BLaER1 (cell line): ENCODE results near the gene NDOR1.

ENCODE experiments used
- H3K27ac ChIP-seq: shearing (Covaris generic); formaldehyde crosslinking; 2 replicates; pipeline ENCODE4 v1.8.1; 2022
- H3K27me3 ChIP-seq: shearing (Covaris generic); formaldehyde crosslinking; 2 replicates; pipeline ENCODE4 v1.8.1; 2022
- H3K36me3 ChIP-seq: shearing (Covaris generic); formaldehyde crosslinking; 2 replicates; pipeline ENCODE4 v1.8.1; 2022
- H3K4me1 ChIP-seq: shearing (Covaris generic); formaldehyde crosslinking; 2 replicates; pipeline ENCODE4 v1.8.1; 2022
- H3K4me2 ChIP-seq: shearing (Covaris generic); formaldehyde crosslinking; 2 replicates; pipeline ENCODE4 v1.8.1; 2022
- H3K4me3 ChIP-seq: shearing (Covaris generic); formaldehyde crosslinking; 2 replicates; pipeline ENCODE4 v1.8.1; 2022
- H3K9ac ChIP-seq: shearing (Covaris generic); formaldehyde crosslinking; 2 replicates; pipeline ENCODE4 v1.8.1; 2022
- H3K9me3 ChIP-seq: shearing (Covaris generic); formaldehyde crosslinking; 2 replicates; pipeline ENCODE4 v1.8.1; 2022
- H4K20me1 ChIP-seq: shearing (Covaris generic); formaldehyde crosslinking; 2 replicates; pipeline ENCODE4 v1.8.1; 2022
- Cebpa-rat ChIP-seq: shearing (Covaris generic); IDR thresholded peaks from 2 replicates; pipeline ENCODE4 v1.8.1; 2022

The NDOR1 gene

DNA sequence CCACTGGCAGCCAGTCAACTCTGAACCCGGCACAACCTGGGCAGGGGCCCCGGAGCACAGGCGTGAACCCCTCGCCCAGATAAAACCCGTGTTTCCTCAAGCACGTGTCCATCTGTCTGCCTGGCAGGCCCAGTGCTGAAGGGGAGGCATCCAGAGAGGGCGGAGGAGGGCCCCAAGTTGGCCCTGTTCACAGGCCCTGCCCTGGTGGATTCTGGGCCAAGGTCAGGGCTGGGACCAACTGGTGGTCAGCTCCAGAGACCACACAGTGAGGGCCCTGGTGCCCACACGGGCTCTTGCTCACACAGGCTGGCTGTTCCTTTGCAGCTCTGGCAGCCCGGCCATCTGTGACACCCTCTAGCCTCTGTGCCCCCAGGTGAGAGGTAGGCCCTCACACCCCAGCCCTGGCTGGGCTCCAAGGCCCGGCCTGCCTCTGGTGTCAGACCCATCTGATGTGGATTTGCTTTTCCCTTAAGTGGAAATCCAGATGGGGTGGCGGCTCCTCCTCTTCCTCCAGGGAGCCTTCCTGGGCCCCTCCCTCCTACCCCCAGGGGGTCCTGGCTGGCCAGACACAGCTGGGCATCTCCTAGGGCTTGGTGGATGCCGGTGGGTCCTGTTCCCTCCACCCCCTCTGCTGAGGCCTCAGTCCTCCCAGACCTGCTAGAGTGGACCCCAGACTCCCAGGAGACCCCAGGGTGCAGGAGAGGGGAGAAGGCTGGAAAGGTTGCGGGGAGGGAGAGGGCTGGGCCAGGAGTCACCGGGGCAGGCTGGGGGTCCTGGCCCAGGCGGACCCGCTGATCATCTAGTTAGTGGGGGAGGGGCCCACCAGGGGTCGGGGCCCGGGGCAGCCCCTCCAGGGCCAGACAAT lies 45.1 kb downstream of the NDOR1 start:
- no peaks in the 10 kb centered on the region for H3K9me3 ChIP-seq
- H3K36me3 ChIP-seq, result no peaks in the 10 kb centered on the region
- peaks cover 7% of the 10 kb centered on the region for H4K20me1 ChIP-seq
- no peaks in the 10 kb centered on the region for H3K27me3 ChIP-seq
- H3K9ac ChIP-seq, result no peak overlapping the region
- no peak for TF ChIP-seq Cebpa-rat
- peaks cover 56% of the 10 kb centered on the region for H3K4me1 ChIP-seq
- H3K27ac ChIP-seq, result 0 out of 2 replicates have a peak overlapping the region, but pooled peaks have one; percentile 16
- peak overlapping the region; percentile 23; the same call in 1 of the 2 replicates for H3K4me2 ChIP-seq
- no peak overlapping the region for H3K4me3 ChIP-seq

DNA sequence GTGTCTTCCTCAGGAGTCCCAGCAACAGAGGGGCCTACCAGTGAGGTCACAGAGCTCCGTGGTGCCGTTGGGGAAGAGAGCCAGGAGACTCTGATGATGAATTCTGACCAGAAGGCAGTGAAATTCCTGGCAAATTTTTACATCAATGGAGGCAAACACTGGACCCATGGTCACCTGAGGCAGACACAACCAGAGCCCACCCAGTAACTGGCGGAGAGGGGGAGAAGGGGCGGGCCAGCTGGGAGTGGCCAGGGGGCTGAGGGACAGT lies 45.6 kb downstream of the NDOR1 start, which contains the start of gene STPG3:
Gene STPG3, plus strand, starts transcription at position 93 of the 268 bp plus-strand sequence. Its CDS starts 1 bp downstream, at position 94.
- Histone ChIP-seq H3K4me1 (peaks cover 54% of the 10 kb centered on the region), H4K20me1 (peaks cover 8% of the 10 kb centered on the region), H3K4me2 (peak within 1 kb of the TSS; percentile 23; the same call in 1 of the 2 replicates), H3K27me3 (no peaks in the 10 kb centered on the region), H3K4me3 (no peak within 1 kb of the TSS), H3K9me3 (no peaks in the 10 kb centered on the region), H3K9ac (no peak within 1 kb of the TSS), H3K27ac (peak within 1 kb of the TSS; percentile 16; the same call in 1 of the 2 replicates), H3K36me3 (peaks cover 1% of the 10 kb centered on the region; the same call in 1 of the 2 replicates)
- TF ChIP-seq Cebpa-rat, result no peak

DNA sequence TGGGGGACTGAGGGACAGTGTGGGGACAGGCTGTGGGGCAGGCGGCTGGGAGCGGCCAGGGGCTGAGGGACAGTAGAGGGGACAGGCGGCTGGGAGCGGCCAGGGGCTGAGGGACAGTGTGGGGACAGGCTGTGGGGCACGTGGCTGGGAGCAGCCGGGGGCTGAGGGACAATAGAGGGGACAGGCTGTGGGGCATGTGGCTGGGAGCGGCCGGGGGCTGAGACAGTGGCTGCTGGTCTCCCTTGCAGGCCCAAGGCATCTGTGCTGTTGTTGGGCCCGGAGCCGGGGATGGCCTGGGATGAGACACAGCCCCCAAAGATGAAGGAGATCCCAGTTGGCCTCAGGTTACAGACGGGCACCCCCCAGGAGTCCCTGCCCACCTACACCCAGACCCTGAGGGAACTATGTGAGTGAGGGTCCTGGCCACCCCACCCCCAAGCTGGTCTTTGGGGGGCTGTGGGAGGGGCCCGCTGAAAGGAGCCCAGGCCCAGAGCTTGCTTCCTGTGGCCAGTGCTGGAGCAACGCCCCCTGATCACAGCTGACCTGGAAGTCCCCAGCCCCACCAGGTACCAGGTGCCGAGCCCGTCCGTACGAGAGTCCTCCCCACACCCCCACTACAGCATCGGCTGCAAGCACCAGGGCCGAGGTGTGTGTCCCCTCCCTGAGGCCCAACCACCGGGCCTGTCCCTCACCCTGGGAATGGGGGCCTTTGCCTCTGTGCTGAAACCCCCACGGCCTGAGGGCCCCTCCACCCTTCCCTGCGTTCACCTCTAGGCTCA lies 46.2 kb downstream of the NDOR1 start:
- no peaks in the 10 kb centered on the region for H3K9me3 ChIP-seq
- H3K27ac ChIP-seq, result no peak overlapping the region; the same call in 1 of the 2 replicates
- no peaks in the 10 kb centered on the region for H3K27me3 ChIP-seq
- peaks cover 13% of the 10 kb centered on the region for H4K20me1 ChIP-seq
- peaks cover 54% of the 10 kb centered on the region for H3K4me1 ChIP-seq
- H3K9ac ChIP-seq, result no peak overlapping the region
- no peak overlapping the region for H3K4me2 ChIP-seq
- H3K36me3 ChIP-seq, result peaks cover 7% of the 10 kb centered on the region
- TF ChIP-seq Cebpa-rat, result no peak
- no peak overlapping the region for H3K4me3 ChIP-seq

DNA sequence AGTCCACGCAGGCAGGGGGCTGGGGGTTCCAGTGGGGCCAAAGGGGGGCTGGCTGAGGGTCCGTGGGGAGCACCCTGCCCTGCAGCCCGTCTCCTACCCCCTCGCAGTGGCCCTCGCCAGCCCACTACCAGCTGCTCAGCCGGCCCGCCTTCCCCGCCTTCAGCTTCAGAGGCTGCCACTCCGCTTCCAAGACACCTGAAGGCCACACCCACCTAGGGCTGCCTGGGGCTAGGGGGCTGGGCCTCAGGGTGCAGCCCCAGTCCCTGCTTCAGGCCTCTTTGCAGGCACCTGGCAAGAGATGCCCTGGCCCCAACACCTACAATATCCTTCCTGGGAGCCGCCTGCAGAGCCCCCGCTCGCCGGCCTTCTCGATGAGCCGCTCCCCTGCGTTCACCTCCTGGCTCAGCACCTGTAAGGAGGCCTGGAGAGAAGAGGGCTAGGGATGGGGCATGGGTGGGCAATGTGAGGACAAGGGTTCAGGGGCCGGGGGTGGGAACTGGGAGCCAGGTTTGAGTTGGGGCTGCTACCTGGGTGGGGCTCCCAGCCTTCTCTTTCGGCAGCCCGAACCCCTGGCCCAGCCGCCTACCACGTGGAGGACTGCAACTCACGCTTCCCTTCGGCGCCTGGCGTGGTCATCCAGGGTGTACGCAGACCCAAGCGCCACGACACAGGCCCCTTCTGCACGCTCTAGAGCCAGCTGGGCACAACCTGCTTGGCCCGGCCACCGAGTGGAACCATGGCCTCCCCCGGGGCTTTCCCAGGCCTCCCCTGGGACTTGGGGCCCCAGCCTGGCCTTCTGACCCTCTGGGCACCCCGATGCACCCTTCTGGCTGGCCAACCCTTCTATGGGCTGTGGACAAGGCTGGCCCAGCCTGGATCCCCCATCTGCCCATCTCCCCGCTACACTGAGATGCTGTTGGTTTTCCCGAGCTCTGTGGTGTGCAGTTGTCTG lies 47.3 kb downstream of the NDOR1 start:
- H3K9ac ChIP-seq, result peak overlapping the region; percentile 34; the same call in 1 of the 2 replicates
- H3K27me3 ChIP-seq, result no peaks in the 10 kb centered on the region
- TF ChIP-seq Cebpa-rat, result no peak
- no peaks in the 10 kb centered on the region for H3K9me3 ChIP-seq
- H3K4me2 ChIP-seq, result peak overlapping the region; percentile 100
- peaks cover 54% of the 10 kb centered on the region for H3K4me1 ChIP-seq
- no peak overlapping the region for H3K27ac ChIP-seq
- peaks cover 14% of the 10 kb centered on the region for H3K36me3 ChIP-seq
- H4K20me1 ChIP-seq, result peaks cover 18% of the 10 kb centered on the region
- H3K4me3 ChIP-seq, result no peak overlapping the region

DNA sequence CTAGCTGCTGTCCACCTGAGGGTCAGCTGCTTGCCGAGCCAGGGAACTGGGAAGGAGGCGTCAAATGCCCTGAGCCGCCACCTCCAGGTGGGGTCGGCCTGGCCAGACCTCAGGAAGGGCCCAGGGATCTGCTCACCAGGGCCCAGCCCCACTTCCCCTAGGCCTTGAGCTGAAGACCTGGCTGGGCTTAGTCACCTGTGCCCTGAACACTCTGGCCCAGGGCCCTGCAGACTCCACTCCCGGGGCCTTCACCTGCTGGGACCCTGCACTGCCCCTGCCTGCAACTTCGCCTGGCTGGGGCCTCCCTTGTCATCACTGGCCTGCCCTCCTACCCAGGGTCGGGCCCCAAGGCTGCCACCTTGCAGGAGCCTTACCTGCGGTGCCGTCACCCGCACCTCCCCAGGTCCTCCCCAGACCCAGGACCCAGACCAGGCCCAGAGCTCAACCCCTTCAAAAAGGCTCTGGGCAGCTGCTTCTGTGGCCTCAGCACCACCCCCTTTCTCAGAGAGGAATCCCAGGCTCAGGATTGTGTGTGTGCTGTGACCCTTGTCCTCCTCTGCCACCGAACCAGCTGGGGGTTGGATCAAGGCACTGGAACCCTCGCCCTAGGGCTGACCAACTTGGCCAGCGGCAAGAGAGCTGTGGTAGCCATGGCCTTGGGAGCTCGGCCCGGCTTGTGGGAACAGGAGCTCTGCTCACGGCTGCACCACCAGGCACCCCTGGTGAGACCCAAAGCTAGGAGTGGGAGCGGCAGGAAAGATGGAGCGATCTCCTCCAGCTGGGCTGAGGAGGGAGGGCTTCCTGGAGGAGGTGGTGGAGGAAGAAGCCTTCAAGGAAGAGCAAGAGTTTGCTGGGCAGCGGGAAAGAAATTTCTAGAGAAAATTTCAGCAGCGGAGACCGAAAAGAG lies 48.5 kb downstream of the NDOR1 start:
- Histone ChIP-seq H3K9me3 (no peaks in the 10 kb centered on the region), H3K27ac (peak overlapping the region; percentile 93), H3K9ac (peak overlapping the region; percentile 94), H3K4me2 (peak overlapping the region; percentile 100), H4K20me1 (peaks cover 19% of the 10 kb centered on the region), H3K4me1 (peaks cover 60% of the 10 kb centered on the region), H3K36me3 (peaks cover 25% of the 10 kb centered on the region), H3K27me3 (no peaks in the 10 kb centered on the region), H3K4me3 (peak overlapping the region; percentile 99)
- no peak for TF ChIP-seq Cebpa-rat

DNA sequence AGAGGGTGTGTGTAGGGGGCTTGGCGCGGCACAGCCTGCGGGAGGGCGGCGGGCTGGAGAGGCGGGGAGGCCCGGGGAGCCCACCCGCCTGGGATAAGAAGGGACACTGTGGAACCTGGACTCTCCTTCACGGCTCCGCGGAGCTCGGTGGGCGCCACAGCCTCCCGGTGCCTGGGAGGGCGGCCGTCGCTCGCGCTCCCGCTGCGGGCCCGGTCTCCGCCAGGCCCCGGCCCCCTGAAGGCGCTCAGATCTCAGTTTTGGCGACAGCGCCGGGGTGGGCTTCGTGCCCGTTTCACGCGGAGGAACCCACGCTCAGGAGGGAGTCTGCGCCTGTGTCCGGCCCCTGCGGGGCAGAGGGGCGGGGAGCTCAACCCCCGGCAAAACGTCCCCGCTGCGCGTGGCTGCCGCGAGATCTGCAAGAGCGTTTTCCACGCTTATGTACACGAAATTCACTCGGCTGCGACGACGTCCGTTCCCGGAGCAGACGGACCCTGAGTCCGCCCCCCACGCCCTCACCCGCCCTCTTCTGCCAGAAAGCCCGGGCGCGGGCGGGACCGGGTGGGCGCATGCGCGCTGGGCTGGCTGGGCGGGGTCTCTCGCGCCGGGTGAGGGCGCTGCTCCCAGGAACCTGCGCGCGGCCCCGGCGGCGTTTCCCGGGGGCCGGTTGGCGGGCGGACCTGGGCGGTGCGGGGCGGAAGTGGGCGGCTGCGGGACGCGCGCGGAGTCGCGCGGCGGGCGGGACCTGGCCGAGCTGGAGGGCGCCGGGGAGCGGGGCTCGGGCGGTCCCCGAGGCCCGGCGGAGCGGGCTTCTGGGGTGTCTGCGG lies 49.3 kb downstream of the NDOR1 start, which contains the start of gene NELFB:
Gene NELFB, plus strand, starts transcription at position 704 of the 824 bp plus-strand sequence.
- Histone ChIP-seq H3K4me1 (peaks cover 65% of the 10 kb centered on the region), H3K27me3 (no peaks in the 10 kb centered on the region), H3K27ac (peak within 1 kb of the TSS; percentile 93), H3K9me3 (no peaks in the 10 kb centered on the region), H3K4me2 (peak within 1 kb of the TSS; percentile 100), H3K4me3 (peak within 1 kb of the TSS; percentile 99), H3K9ac (peak within 1 kb of the TSS; percentile 94), H4K20me1 (peaks cover 23% of the 10 kb centered on the region), H3K36me3 (peaks cover 30% of the 10 kb centered on the region)
- TF ChIP-seq Cebpa-rat, result no peak

DNA sequence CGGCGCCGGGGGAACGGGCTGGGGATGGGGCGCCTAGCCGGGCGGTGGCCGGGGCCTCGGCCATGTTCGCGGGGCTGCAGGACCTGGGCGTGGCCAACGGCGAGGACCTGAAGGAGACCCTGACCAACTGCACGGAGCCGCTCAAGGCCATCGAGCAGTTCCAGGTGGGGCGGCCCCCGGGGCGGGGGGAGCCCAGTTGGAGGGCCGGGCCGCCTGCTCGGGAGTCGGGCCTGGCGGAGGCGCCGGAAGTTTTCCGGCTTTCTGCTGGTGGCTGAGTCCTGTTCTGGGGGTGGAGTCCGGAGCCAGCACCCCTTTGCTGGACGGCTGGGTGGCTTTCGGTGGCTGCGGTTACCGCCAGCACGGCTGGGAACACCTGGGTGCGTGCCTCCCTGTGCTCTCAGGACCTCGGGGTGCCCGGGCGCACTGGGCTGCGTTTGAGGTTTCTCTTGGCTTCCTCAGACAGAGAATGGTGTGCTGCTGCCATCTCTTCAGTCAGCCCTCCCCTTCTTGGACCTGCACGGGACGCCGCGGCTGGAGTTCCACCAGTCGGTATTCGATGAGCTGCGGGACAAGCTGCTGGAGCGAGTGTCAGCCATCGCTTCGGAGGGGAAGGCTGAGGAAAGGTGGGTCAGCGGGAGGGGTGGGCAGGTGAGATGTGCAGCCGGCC lies 50.1 kb downstream of the NDOR1 start:
- Histone ChIP-seq H3K9ac (peak overlapping the region; percentile 94), H3K4me2 (peak overlapping the region; percentile 98), H3K36me3 (peaks cover 33% of the 10 kb centered on the region), H3K9me3 (no peaks in the 10 kb centered on the region), H3K27me3 (no peaks in the 10 kb centered on the region), H3K4me3 (peak overlapping the region; percentile 99), H4K20me1 (peaks cover 23% of the 10 kb centered on the region), H3K27ac (peak overlapping the region; percentile 93), H3K4me1 (peaks cover 62% of the 10 kb centered on the region)
- TF ChIP-seq Cebpa-rat, result no peak
